GM18498 (cell line): ENCODE results near the gene RNF115.
A peak's percentile ranks its signal among the peaks of the same experiment; 100 is the strongest.

Experiments
- ATAC-seq: cut with Tn5 transposase; IDR thresholded peaks from one replicate; pipeline ENCODE4 v1.9.1; 2021; ENCODE audit warnings: mild to moderate bottlenecking, moderate library complexity; ENCODE audit not compliant: unreplicated experiment

RNF115 gene

GRCh38 chr1:145707183-145707867, 116.6 kb downstream of the RNF115 start, which contains the start of gene PDZK1:
Gene PDZK1 (minus strand): TSS chr1:145707368. CDS start chr1:145688021, 19,347 bp downstream.
- ATAC-seq = no peak

GRCh38 chr1:145706086-145706664, 117.7 kb downstream of the RNF115 start:
- ATAC-seq = no peak

- ATAC-seq = no peak
Measured at GRCh38 chr1:145705622-145706021, 118.3 kb downstream of the RNF115 start.

GRCh38 chr1:145702826-145703225, 121.1 kb downstream of the RNF115 start:
- ATAC-seq = no peak

GRCh38 chr1:145702052-145702451, 121.8 kb downstream of the RNF115 start:
- ATAC-seq = no peak

- no peak for ATAC-seq
Measured at GRCh38 chr1:145701306-145701862, 122.5 kb downstream of the RNF115 start.

- no peak for ATAC-seq
Measured at GRCh38 chr1:145696630-145696960, 127.3 kb downstream of the RNF115 start.

GRCh38 chr1:145695821-145696629, 127.9 kb downstream of the RNF115 start:
- ATAC-seq = no peak

- ATAC-seq = no peak
Measured at GRCh38 chr1:145692785-145693443, 131.0 kb downstream of the RNF115 start.

- ATAC-seq = peak; percentile 87
Measured at GRCh38 chr1:145690587-145691558, 133.0 kb downstream of the RNF115 start.

- no peak for ATAC-seq
Measured at GRCh38 chr1:145689922-145690321, 134.0 kb downstream of the RNF115 start.

- ATAC-seq = no peak
Measured at GRCh38 chr1:145688924-145689323, 135.0 kb downstream of the RNF115 start.
